GM23248 (cell line): ENCODE data around the gene WIPF1. TPM values are rescaled to one million over a fixed set of nuclear protein-coding genes. Genes with fewer than 3 reads are reported as not detected.

Source experiments
- DNase-seq: peaks from one replicate; pipeline ENCODE4 v3.0.0-alpha.2; 2015
- H2AFZ ChIP-seq: fragments of 200-600 bp; sonication (generic); 2 replicates; pipeline ENCODE4 v1.6.1; 2016; ENCODE audit warnings: antibody characterized with exemption
- H3F3A ChIP-seq: fragments of 200-600 bp; sonication (generic); 2 replicates; pipeline ENCODE4 v1.6.1; 2016; ENCODE audit warnings: mild to moderate bottlenecking, antibody characterized with exemption, mixed run types; ENCODE audit not compliant: insufficient read depth
- H3K27ac ChIP-seq: fragments of 200-600 bp; sonication (generic); 2 replicates; pipeline ENCODE4 v1.5.1; 2016; ENCODE audit warnings: mild to moderate bottlenecking
- H3K27me3 ChIP-seq: fragments of 200-600 bp; sonication (generic); replicated peaks from 2 replicates; pipeline ENCODE4 v1.6.1; 2016; ENCODE audit warnings: mild to moderate bottlenecking; ENCODE audit not compliant: insufficient read depth
- H3K36me3 ChIP-seq: fragments of 200-600 bp; sonication (generic); 2 replicates; pipeline ENCODE4 v1.6.1; 2016; ENCODE audit warnings: low read depth, mild to moderate bottlenecking
- H3K4me1 ChIP-seq: fragments of 200-600 bp; sonication (generic); 2 replicates; pipeline ENCODE4 v1.6.1; 2016; ENCODE audit warnings: mild to moderate bottlenecking; ENCODE audit not compliant: insufficient read depth
- H3K4me2 ChIP-seq: fragments of 200-600 bp; sonication (generic); one replicate; pipeline ENCODE4 v1.6.1; 2016; ENCODE audit warnings: mild to moderate bottlenecking; ENCODE audit not compliant: unreplicated experiment
- H3K4me3 ChIP-seq: fragments of 200-600 bp; sonication (generic); 2 replicates; pipeline ENCODE4 v1.5.1; 2016; ENCODE audit warnings: mild to moderate bottlenecking
- H3K79me2 ChIP-seq: fragments of 200-600 bp; sonication (generic); 2 replicates; pipeline ENCODE4 v1.6.1; 2016; ENCODE audit warnings: mild to moderate bottlenecking; ENCODE audit not compliant: insufficient read depth
- H3K9ac ChIP-seq: fragments of 200-600 bp; sonication (generic); 2 replicates; pipeline ENCODE4 v1.6.1; 2016; ENCODE audit warnings: mild to moderate bottlenecking
- H3K9me2 ChIP-seq: fragments of 200-600 bp; sonication (generic); 2 replicates; pipeline ENCODE4 v1.6.1; 2016; ENCODE audit warnings: mixed run types, mild to moderate bottlenecking, moderate library complexity; ENCODE audit not compliant: insufficient read depth
- H3K9me3 ChIP-seq: fragments of 200-600 bp; sonication (generic); one replicate; pipeline ENCODE4 v1.6.1; 2017; ENCODE audit warnings: low read depth
- H4K20me1 ChIP-seq: fragments of 200-600 bp; sonication (generic); 2 replicates; pipeline ENCODE4 v1.6.0; 2016; ENCODE audit not compliant: insufficient read depth
- EZH2 ChIP-seq: fragments of 200-600 bp; sonication (generic); IDR thresholded peaks from 2 replicates; pipeline ENCODE4 v1.6.1; 2018; ENCODE audit warnings: antibody characterized with exemption, mild to moderate bottlenecking; ENCODE audit not compliant: insufficient read depth, poor library complexity, severe bottlenecking
- EZH2phosphoT487 ChIP-seq: fragments of 200-600 bp; sonication (generic); IDR thresholded peaks from 2 replicates; pipeline ENCODE4 v1.6.1; 2018; ENCODE audit warnings: antibody characterized with exemption, moderate library complexity, mild to moderate bottlenecking, low read depth; ENCODE audit not compliant: insufficient read depth
- WGBS, 2 experiments: methylation state at CpG; one replicate each; pipeline ENCODE4 v1.1.6; 2015 to 2017; ENCODE audit warnings: low lambda C conversion rate in 2 of 2, low coverage in 1 of 2; ENCODE audit errors: missing lambda C conversion rate in 2 of 2; 5-methylcytosine and 5-hydroxymethylcytosine counted together
- in situ Hi-C: fragments of 300-500 bp; cut with MboI; formaldehyde crosslinking; loops from 2 replicates; pipeline ENCODE4 v1.15.0; 2020
- polyA plus RNA-seq: library from polyadenylated mRNA; unstranded; fragments of >200 nt; fragmentation: Nextera tagmentation; extraction: Ambion mirVana; gene quantifications from 2 replicates; pipeline ENCODE4 v1.2.1, GENCODE V29; 2016
- total RNA-seq: library from RNA; depleted of rRNA; stranded (reverse); fragments of >200 nt; shearing (Covaris generic); gene quantifications from 2 replicates; pipeline ENCODE4 v1.2.3, GENCODE V29; 2014

The WIPF1 gene
- total and polyA plus RNA-seq, 2 experiments from 2014 or later: 21.4 to 50.3 TPM

- no peak overlapping the region for H3K4me3 ChIP-seq
- H4K20me1 ChIP-seq: no peaks in the 10 kb centered on the region
- no peak for DNase-seq
- no peak overlapping the region for H3K9ac ChIP-seq
- no peaks in the 10 kb centered on the region for H3K36me3 ChIP-seq
- H3K9me3 ChIP-seq: no peaks in the 10 kb centered on the region
- H3K79me2 ChIP-seq: peaks cover 59% of the 10 kb centered on the region
- H3K9me2 ChIP-seq: no peaks in the 10 kb centered on the region
- H3K27ac ChIP-seq: peak overlapping the region; percentile 78
- in situ Hi-C loops: no loop called here
- peak overlapping the region; percentile 37 for H3K4me2 ChIP-seq
- peaks cover 53% of the 10 kb centered on the region for H3K4me1 ChIP-seq
- 77 to 79% methylated on average over 4 of the region's 4 CpGs for WGBS, 2 experiments
- H3F3A ChIP-seq: peaks cover 42% of the 10 kb centered on the region
- TF ChIP-seq EZH2 (no peak), EZH2phosphoT487 (no peak)
- no peaks in the 10 kb centered on the region for H3K27me3 ChIP-seq
- H2AFZ ChIP-seq: no peak overlapping the region
Measured at GRCh38 chr2:174597009-174597344, 627 bp downstream of the WIPF1 start.

GRCh38 chr2:174595891-174596397 lies 1.7 kb downstream of the WIPF1 start:
- Histone ChIP-seq H2AFZ (peak overlapping the region; percentile 28; the same call in 1 of the 2 replicates), H3K9ac (peak overlapping the region; percentile 28), H3K4me2 (peak overlapping the region; percentile 47), H3K36me3 (no peaks in the 10 kb centered on the region), H3F3A (peaks cover 50% of the 10 kb centered on the region), H3K27me3 (no peaks in the 10 kb centered on the region), H4K20me1 (no peaks in the 10 kb centered on the region), H3K79me2 (peaks cover 48% of the 10 kb centered on the region), H3K4me1 (peaks cover 64% of the 10 kb centered on the region), H3K4me3 (0 out of 2 replicates have a peak overlapping the region, but pooled peaks have one; percentile 2), H3K27ac (peak overlapping the region; percentile 78), H3K9me2 (no peaks in the 10 kb centered on the region), H3K9me3 (no peaks in the 10 kb centered on the region)
- in situ Hi-C loops: no loop called here
- TF ChIP-seq EZH2phosphoT487 (no peak), EZH2 (no peak)
- DNase-seq: peak; percentile 24
- WGBS, 2 experiments: 51 to 58% methylated on average over 2 of the region's 2 CpGs

GRCh38 chr2:174595116-174595809 lies 2.3 kb downstream of the WIPF1 start:
- no peaks in the 10 kb centered on the region for H3K9me2 ChIP-seq
- H3K4me1 ChIP-seq: peaks cover 68% of the 10 kb centered on the region
- no peak for TF ChIP-seq EZH2
- no peak for TF ChIP-seq EZH2phosphoT487
- H3K36me3 ChIP-seq: no peaks in the 10 kb centered on the region
- 84 to 90% methylated on average over 3 of the region's 3 CpGs for WGBS, 2 experiments
- peaks cover 54% of the 10 kb centered on the region for H3F3A ChIP-seq
- 0 out of 2 replicates have a peak overlapping the region, but pooled peaks have one; percentile 2 for H3K4me3 ChIP-seq
- H3K79me2 ChIP-seq: peaks cover 47% of the 10 kb centered on the region
- peak overlapping the region; percentile 78 for H3K27ac ChIP-seq
- H3K9ac ChIP-seq: peak overlapping the region; percentile 28
- peak overlapping the region; percentile 28; the same call in 1 of the 2 replicates for H2AFZ ChIP-seq
- in situ Hi-C loops: no loop called here
- H3K9me3 ChIP-seq: no peaks in the 10 kb centered on the region
- no peaks in the 10 kb centered on the region for H3K27me3 ChIP-seq
- H4K20me1 ChIP-seq: no peaks in the 10 kb centered on the region
- no peak for DNase-seq
- peak overlapping the region; percentile 47 for H3K4me2 ChIP-seq

- H3K27me3 ChIP-seq: no peaks in the 10 kb centered on the region
- H3K4me3 ChIP-seq: no peak overlapping the region
- in situ Hi-C loops: no loop called here
- H3K36me3 ChIP-seq: no peaks in the 10 kb centered on the region
- H3K4me1 ChIP-seq: peaks cover 68% of the 10 kb centered on the region
- no peaks in the 10 kb centered on the region for H4K20me1 ChIP-seq
- TF ChIP-seq EZH2phosphoT487 (no peak), EZH2 (no peak)
- peaks cover 54% of the 10 kb centered on the region for H3F3A ChIP-seq
- H2AFZ ChIP-seq: no peak overlapping the region
- no peaks in the 10 kb centered on the region for H3K9me3 ChIP-seq
- DNase-seq: no peak
- no peak overlapping the region for H3K27ac ChIP-seq
- H3K4me2 ChIP-seq: no peak overlapping the region
- no peak overlapping the region for H3K9ac ChIP-seq
- WGBS, 2 experiments: 91 to 95% methylated on average over 2 of the region's 2 CpGs
- no peaks in the 10 kb centered on the region for H3K9me2 ChIP-seq
- peaks cover 43% of the 10 kb centered on the region for H3K79me2 ChIP-seq
Measured at GRCh38 chr2:174594456-174594855, 3.1 kb downstream of the WIPF1 start.
